Left lung (tissue), 10 donors: ENCODE data around the gene CD209. TPM values are rescaled to one million over a fixed set of nuclear protein-coding genes. Genes with fewer than 3 reads are reported as not detected.

Experiments used
- ATAC-seq: fragments of 200-7000 bp; cut with Tn5 transposase; one replicate; pipeline ENCODE4 v1.9.1; 2020; ENCODE audit warnings: moderate library complexity
- DNase-seq, 4 donors: peaks; one replicate each; pipeline ENCODE4 v3.0.0-alpha.2; 2013 to 2020
- H3K27ac ChIP-seq, 2 donors: fragments of 200-600 bp; sonication (generic) in 1 of 2; one replicate each; pipeline versions ENCODE4 v1.5.0 to v1.8.0; 2020 to 2021
- H3K27me3 ChIP-seq, 2 donors: fragments of 200-600 bp; sonication (generic) in 1 of 2; one replicate each; pipeline versions ENCODE4 v1.5.0 to v1.8.0; 2020 to 2021
- H3K36me3 ChIP-seq, 2 donors: fragments of 200-600 bp; sonication (generic) in 1 of 2; one replicate each; pipeline versions ENCODE4 v1.5.0 to v1.8.0; 2020 to 2021
- H3K4me1 ChIP-seq, 2 donors: fragments of 200-600 bp; one replicate each; pipeline ENCODE4 v1.8.0; 2021
- H3K4me3 ChIP-seq, 2 donors: fragments of 200-600 bp; sonication (generic) in 1 of 2; one replicate each; pipeline versions ENCODE4 v1.5.0 to v1.8.0; 2020 to 2021; ENCODE audit warnings: mild to moderate bottlenecking in 1 of 2
- H3K9me3 ChIP-seq, 2 donors: fragments of 200-600 bp; sonication (generic) in 1 of 2; one replicate each; pipeline versions ENCODE4 v1.5.0 to v1.8.0; 2020 to 2021
- CTCF ChIP-seq, 2 donors: fragments of 200-600 bp; sonication (generic) in 1 of 2; IDR thresholded peaks; one replicate each; pipeline versions ENCODE4 v1.5.0 to v1.8.0; 2021; ENCODE audit warnings: antibody characterized with exemption in 2 of 2
- intact Hi-C, 2 donors: fragments of 100-400 bp; cut with DNase I; formaldehyde crosslinking; loops; one replicate each; pipeline versions ENCODE4 v1.11.2 to v1.14.2; 2022
- polyA plus RNA-seq, 6 donors: library from polyadenylated mRNA; unstranded; fragments of 120-200 nt; gene quantifications; one replicate each; pipeline ENCODE4 v1.2.1, GENCODE V29; 2013; ENCODE audit not compliant: insufficient read length in 6 of 6
- total RNA-seq, 2 donors: library from RNA; stranded (reverse); fragmentation: NEBNext Ultra II Directional; extraction: Animal tissue kit (Norgen Biotek cat#: 25700); gene quantifications; one replicate each; pipeline ENCODE4 v1.2.1, GENCODE V29; 2021
- donor health status: DM: no; HTN: yes; CAD: no.
- donor health status: DM: no; HTN: no; CAD: no.

CD209 gene
- total and polyA plus RNA-seq, 8 donors = 2.9 to 10.6 (median 3.2) TPM

- Histone ChIP-seq H3K27ac (no peak overlapping the region), H3K4me3 (no peak overlapping the region), H3K4me1 (peaks cover 0 to 11% of the 10 kb centered on the region in 2 donors), H3K27me3 (peaks cover 0 to 4% of the 10 kb centered on the region in 2 donors), H3K36me3 (no peaks in the 10 kb centered on the region), H3K9me3 (peaks cover 0 to 9% of the 10 kb centered on the region in 2 donors)
- no peak for TF ChIP-seq CTCF (IDR thresholded peaks at IDR 0.05)
- ATAC-seq (no peak), DNase-seq (no peak)
- intact Hi-C loops = no loop called here
These were observed 27.0 kb downstream of the CD209 start for GRCh38 chr19:7720351-7720750.

DNA sequence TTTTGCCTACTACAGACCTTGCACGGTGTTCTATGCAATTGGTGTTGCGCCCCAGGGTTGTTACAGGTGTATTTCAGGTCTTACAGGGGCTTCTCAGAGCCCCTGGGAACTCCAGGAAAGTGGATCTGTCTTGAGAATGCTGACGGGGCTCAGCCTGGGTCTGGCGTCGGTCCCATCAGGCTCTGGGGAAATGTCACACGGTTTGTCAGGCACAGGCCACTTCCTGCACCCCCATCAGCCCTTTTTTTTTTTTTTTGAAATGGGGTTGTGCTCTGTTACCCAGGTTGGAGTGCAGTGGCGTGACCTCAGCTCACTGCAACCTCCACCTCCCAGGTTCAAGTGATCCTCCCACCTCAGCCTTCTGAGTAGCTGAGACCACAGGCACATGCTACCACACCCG lies 28.7 kb downstream of the CD209 start:
- no peak for TF ChIP-seq CTCF (IDR thresholded peaks at IDR 0.05)
- Histone ChIP-seq H3K9me3 (peaks cover 0 to 9% of the 10 kb centered on the region in 2 donors), H3K4me1 (peaks cover 0 to 18% of the 10 kb centered on the region in 2 donors), H3K36me3 (no peaks in the 10 kb centered on the region), H3K27ac (no peak overlapping the region), H3K27me3 (peaks cover 0 to 4% of the 10 kb centered on the region in 2 donors), H3K4me3 (no peak overlapping the region)
- no peak for DNase-seq
- ATAC-seq = no peak
- intact Hi-C loops = no loop called here

DNA sequence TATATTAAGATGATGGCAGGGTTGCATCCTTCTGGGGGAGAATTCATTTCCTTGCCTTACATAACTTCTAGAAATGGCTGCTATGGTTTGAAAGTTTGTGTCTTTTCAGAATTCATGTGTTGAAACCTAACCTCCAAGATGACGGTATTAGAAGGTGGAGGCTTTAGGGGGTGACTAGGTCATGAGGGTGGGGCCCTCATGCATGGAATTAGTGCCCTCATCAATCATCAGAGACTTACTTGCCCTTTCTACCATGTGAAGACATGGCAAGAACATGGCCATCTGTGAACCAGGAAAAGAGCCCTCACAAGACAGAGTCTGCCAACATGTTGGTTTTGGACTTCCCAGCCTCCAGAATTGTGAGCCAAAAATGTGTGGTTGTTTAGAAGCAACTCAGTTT lies 30.6 kb downstream of the CD209 start:
- Histone ChIP-seq H3K9me3 (peaks cover 0 to 9% of the 10 kb centered on the region in 2 donors), H3K27me3 (no peaks in the 10 kb centered on the region), H3K4me1 (peaks cover 0 to 18% of the 10 kb centered on the region in 2 donors), H3K4me3 (no peak overlapping the region), H3K27ac (no peak overlapping the region), H3K36me3 (no peaks in the 10 kb centered on the region)
- ATAC-seq = no peak
- intact Hi-C loops = no loop called here
- DNase-seq = no peak
- TF ChIP-seq CTCF (IDR thresholded peaks at IDR 0.05) = no peak

DNA sequence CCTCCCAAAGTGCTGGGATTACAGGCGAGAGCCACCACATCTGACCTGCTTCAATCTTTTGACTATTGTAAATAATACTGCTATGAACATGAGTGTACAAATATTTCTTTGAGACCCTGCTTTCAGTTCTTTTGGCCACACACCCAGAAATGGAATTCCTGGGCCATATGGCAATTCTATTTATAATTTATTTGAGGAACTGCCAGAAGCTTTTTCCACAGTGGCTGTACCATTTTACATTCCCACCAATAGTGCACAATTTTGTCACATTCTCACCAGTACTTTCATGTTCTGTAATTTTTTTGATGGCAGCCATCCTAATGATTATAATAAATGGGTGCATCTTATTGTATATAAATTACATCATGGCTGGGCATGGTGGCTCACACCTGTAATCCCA lies 31.7 kb downstream of the CD209 start:
- intact Hi-C loops = no loop called here

GRCh38 chr19:7710616-7711015 lies 36.7 kb downstream of the CD209 start:
- Histone ChIP-seq H3K27ac (peak overlapping the region in 1 of 2 donors; percentile 66), H3K9me3 (no peaks in the 10 kb centered on the region), H3K4me1 (peaks cover 0 to 44% of the 10 kb centered on the region in 2 donors), H3K4me3 (no peak overlapping the region), H3K27me3 (no peaks in the 10 kb centered on the region), H3K36me3 (no peaks in the 10 kb centered on the region)
- ATAC-seq (no peak), DNase-seq (no peak)
- no peak for TF ChIP-seq CTCF (IDR thresholded peaks at IDR 0.05)
- intact Hi-C loops = no loop called here

More for the DNA sequence above, 31.7 kb downstream of the CD209 start:
- Histone ChIP-seq H3K36me3 (no peaks in the 10 kb centered on the region), H3K27ac (peak overlapping the region in 1 of 2 donors; percentile 82), H3K4me3 (no peak overlapping the region), H3K4me1 (peaks cover 0 to 22% of the 10 kb centered on the region in 2 donors), H3K9me3 (peaks cover 0 to 9% of the 10 kb centered on the region in 2 donors), H3K27me3 (no peaks in the 10 kb centered on the region)
- no peak for TF ChIP-seq CTCF (IDR thresholded peaks at IDR 0.05)
- no peak for DNase-seq
- no peak for ATAC-seq
